Measurements from ENCODE around the gene ICAM5.
"Not testable (repeated sequence)": the region's sequence is repeated elsewhere in the genome, so short reads cannot be mapped to it uniquely, and the experiment has no call there.

ICAM5 gene

DNA sequence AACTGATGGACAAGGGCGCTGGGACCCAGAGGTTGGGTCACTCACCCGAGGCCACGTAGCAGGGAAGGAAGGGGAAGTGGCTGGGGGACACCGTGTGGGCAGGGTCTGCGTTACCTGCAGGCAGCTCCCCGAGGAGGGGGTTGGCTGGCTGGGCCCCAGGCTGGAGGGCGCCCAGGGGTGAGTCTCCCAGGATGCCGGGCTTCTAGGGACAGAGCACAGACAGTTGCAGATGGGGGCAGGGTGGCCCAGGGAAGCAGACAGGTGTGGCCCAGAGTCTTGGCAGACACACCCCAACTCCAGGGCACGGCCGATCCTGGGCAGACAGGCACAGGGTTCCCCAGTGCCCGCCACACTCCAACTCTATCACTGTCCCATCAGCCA lies 31.7 kb downstream of the ICAM5 start:
- DNase-seq, result no peak

DNA sequence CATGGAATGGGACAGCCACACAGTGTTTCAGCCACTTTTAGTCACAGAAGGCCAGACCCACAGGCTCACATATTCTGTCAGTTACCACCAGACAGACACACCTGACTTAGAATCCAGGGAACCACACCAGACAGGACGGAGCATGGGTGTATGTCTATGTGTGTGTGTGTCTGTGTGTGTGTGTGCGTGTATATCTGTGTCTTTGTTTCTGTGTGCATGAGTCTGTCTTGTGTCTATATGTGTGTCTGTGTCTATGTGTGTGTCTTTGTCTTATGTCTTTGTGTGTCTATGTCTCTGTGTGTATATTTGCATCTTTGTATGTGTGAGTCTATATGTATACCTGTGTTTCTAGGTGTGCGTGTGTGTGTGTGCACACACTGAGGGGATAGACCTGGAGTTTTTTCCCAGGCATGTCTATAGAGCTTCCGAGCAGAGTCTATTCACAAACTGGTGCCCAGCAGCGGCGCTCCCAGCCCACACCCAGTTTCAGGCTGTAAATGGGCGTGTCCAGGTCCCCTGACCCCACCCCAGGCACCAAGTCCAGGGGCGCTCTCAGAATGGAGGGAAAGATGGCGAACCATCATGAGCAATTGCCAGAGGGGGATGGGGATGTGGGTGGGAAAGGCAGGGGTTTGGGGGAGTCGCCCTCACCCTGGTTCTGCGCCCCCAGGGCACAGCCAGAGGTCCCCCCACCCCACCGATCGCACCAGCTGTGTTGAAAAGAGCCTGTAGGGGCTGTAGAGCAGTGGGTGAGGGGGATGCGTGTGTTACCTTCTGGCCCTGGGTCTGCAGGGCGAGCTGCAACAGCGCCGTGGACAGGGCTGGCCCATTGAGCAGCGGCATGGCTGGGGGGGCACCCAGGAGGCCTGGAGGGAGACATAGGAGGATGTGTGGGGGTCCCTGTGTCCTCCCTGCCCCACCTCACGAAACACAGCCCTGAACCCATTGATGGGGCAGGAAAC lies 32.4 kb downstream of the ICAM5 start:
- DNase-seq, result no peak

DNA sequence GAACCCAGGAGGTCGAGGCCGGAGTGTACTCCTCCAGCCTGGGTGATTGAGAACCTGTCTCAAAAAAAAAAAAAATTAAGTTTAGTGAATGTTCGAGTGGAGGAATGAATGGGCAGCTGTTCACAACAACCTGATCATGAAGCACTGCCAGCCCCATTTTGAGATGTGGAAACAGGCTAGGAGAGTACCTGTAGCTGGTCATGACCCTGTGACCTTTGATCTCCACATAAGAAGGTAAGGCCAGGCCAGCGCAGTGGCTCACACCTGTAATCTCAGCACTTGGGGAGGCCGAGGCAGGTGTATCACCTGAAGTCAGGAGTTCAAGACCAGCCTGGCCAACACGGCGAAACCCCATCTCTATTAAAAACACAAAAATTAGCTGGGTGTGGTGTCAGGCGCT lies 36.0 kb downstream of the ICAM5 start:
- no peak for DNase-seq

DNA sequence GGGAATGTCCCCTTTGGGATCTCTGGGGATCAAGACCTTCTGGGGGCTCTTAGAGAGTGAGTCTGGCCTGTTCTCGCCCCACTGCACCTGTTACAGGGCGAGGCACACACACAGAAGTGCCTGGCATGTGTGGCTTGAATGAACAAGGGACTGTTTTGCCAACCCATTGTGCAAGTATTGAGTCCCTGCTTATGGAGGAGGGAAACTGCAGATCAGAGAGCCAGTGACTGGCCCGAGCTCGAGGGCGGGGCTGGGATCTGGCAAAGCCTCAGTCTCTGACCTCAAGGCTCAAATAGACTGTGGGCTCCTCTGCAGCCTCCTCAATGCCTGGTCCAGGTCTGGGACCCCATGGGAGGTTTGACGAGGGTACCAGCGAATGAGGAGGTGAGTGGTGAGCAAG lies 38.0 kb downstream of the ICAM5 start:
- no peak for DNase-seq

DNA sequence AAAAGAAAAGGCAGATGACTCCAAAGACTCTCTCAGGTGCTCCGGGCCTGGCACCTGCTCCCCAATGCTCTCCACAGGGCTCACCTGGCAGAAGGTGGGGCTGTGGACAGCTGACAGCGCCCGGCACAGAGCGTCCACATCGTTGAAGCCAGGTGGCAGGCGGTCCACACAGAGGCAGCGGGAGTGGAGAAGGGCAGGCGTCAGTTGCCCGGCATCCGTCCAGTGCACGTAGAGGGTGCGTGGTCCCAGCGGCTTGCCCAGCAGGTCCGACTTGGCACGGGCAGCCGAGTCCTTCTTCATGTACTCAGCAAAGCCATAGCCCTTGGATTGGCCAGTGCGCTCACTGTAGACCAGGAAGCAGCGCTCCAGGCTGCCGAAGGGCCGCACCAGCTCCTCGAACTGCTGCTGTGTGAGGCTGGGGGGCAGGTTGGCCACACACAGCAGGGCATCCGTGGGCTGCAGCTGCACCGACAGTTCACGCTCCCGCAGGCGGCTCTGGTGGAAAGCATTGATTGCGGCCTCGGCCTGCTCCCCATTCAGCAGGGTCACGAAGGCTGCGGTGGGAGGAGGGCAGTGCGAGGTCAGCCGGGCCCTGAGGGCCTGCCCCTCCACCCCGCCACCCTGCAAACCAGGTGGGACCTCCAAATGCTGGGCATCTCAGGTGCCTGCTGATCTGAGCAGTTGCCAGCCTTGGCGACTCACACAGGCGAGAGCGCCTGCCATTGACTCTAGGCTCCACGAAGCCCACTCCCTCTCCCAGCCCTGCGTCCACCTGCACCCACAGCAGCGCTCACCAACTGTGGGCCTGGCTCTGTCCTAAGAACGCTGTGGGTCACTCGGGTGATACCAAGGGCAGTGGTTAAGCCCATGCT lies 39.0 kb downstream of the ICAM5 start:
- DNase-seq, result no peak

DNA sequence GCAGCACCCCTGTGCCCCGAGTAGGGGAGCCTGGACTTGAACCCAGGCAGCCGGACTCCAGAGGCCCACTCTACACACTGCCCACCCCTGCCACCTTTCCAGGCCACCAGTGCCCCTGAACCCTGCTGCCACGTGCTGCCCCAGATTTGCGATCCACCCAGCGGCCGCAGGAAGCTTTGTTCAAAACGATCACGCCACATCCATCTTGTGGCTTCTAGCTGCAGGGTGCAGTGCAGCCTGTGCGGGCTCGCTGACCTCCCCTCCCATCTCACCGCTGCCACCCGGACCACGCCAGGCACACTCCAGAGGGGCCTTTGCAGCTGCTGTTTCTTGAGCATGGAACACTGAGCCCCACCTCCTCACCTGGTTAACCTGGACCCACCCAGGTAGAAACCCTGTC lies 39.8 kb downstream of the ICAM5 start:
- no peak for DNase-seq

DNA sequence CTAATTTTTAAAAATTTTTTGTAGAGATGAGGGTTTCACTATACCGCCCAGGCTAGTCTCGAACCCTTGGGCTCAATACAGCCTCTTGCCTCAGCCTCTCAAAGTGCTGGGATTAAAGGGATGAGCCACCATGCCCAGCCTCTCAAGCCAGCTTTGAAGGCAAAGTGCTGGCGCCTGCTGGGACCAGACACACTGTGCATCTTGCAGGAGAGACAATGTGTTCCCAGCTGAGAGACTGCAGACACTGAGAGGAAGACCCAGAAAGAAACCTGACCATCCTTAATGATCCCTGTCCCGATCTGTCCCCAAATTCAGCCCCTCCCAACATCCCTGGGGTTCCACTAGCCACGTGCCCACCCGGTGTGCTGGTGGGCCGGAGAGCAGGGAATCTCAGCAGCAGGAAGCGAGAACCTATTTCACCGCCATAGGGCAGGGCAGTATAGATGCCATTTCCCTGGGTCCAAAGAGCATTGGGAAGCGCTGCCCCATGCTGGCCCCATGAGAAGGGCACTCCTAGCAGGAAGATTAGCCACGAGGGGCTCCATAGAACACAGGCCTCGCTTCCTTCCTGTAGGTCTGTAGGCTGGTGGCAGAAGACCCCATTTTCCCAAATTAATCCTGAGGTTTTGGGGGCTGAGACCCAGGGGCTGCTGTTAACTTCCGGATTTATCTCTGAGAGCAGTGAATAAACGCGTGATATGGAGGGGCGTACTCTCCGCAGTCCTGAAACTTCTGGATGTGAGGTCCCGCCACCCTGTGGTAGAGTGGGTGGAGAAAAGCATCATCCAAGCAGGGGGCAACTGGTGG lies 42.6 kb downstream of the ICAM5 start:
- DNase-seq, result no peak

DNA sequence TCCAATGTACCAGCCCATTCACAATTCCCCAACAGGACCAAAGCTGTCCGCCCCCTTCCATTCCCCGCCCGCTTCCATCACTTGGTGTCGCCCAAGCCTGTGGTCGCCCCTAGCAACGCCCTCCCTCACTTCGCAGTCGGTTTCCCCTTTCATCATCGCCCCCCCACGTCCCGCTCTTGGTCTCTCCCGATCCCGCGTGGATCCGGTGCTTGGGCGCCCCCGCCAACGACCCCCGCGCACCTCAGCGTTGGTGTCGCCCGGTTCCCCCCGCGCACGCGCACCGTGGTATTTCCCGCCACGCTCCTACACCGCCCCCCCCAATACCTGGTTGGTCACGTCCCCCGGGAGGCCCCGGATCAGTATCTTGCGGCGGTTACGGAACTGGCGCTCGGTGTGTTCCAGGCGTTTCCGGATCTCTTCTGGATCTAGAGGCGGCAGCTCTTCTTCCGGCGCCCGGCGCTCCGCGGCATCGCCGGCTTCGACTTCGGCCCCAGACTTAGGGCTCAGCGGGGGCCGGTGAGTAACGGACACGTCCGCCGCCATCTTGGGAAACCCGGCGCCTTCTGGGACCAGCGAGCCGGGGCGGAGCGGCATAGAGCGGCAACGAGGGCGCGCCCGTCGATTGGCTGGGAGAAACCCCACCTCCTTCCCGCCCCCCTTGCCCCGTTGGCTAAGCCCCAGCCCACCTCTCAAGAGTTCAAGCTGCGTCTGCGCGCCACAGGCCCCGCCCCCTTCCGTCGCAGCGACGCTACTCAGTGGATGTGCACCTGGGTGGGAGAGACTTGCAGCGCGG lies 43.4 kb downstream of the ICAM5 start, which contains the start of gene RAVER1:
Gene RAVER1 (minus strand): TSS at position 565 of the 793 bp plus-strand sequence. CDS start 22 bp downstream, at position 543.
- peak; percentile 97 for DNase-seq

DNA sequence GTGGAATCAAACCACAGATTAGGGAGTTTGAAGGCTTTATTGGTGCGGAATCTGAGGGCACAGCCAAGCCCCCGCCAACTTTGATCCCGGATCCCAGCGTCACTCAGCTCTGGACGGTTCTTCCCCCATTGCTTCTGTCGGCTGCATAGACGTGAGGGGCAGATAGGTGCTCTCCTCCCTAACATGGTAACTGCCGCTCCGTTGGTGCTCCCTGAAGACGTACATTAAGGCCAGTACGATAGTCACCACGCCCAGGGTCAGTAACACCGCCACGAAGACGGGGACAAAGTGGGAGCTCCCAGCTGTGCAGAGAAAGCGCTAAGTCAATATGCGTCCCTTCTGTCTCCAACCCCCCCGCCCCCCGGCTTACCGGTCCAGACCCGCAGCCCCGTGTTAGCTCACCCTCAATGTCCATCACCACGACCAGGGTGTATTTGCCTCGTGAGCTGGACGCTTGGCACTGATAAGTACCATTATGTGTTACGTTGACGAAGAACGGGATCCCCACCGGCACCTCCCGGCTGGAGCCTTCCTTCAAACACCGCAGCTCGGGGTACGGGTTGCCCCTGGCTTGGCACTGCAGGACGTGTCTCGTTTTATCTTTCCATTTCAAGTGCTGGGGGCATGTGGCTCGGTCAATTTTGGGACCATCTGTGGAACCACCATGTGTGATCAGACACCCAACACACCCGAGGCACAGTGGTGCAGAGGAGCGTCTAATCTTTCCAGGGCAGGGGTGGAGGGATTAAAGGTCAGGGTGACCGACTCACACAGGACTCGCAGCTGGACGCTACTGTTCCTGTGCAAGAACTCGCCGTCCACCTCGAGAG lies 44.2 kb downstream of the ICAM5 start:
- no peak for DNase-seq

DNA sequence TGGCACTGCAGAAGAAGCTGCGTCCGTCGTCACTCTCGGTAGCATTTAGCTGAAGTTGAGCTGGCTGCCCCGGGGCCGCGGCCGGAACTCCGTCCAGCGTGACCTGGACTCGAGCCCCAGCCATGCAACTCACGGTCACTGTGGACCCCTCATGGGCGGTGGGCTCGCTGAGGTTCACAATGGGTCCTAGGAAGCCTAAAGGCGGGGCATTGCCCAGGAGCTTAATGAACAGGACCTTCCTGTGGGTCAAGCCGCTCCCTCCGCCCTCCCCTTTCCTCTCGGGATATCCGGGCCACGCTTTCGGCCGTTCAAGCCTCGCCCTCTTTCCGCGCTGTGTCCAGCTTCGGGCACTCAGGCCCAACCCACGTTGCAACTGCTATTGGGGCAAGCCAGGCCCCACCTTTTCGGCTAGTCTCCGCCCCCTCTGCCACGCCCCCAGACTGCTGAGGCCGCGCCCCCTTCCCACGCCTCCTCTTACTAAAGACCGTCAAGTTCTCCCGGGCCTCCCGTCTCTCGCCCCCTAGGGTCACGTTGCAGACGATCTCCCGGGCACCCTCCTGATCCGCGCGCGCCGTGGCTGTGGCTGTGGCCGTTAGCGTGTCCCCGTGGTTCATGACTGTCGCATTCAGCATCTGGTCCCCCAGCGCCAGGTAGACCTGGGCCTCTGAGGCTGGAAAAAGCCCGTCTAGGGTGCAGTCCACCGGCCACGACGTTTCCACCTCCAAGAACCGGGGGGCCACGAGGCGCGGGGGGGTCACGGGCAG lies 45.0 kb downstream of the ICAM5 start:
- DNase-seq, result no peak

DNA sequence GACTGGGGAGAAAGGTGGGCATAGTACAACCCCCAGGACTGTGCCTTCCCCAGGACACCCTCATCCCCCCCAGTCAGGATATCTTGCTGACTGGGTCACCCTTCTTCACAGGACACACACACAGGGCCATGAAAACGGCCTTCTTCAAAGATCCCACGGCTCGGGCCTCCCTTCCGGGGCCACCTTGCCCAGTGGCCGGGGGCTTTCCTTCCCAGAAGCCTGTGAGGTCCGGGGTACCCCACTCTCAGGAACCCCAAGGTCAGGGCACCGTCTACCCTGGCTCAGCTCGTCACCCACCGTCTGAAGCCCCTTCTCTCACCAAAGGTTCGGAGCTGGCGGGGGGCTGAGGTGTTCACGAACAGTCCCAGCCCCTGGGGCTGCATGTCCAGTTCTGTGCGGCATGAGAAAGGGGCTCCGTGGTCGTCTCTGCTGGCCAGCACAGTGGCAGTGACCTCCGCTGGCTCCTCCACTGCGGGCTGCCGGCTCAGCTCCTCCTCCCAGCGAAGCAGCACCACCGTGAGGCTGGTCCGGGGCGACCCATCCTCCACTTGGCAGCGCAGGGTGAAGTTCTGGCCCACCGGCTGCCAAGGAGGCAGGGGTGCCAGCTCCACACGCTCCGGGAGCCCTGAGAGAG lies 45.7 kb downstream of the ICAM5 start:
- DNase-seq, result no peak

DNA sequence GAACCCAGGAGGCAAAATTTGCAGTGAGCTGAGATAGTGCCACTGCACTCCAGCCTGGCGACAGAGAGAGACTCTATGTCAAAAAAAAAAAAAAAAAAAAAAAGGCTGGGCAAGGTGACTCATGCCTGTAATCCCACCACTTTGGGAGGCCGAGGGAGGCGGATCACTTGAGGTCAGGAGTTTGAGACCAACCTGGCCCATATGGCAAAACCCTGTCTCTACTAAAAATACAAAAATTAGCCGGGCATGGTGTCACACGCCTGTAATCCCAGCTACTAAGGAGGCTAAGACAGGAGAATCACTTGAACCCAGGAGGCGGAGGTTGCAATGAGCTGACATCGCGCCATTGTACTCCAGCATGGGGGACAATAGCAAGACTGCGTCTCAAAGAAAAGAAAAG lies 47.0 kb downstream of the ICAM5 start:
- DNase-seq, result not testable (repeated sequence)

DNA sequence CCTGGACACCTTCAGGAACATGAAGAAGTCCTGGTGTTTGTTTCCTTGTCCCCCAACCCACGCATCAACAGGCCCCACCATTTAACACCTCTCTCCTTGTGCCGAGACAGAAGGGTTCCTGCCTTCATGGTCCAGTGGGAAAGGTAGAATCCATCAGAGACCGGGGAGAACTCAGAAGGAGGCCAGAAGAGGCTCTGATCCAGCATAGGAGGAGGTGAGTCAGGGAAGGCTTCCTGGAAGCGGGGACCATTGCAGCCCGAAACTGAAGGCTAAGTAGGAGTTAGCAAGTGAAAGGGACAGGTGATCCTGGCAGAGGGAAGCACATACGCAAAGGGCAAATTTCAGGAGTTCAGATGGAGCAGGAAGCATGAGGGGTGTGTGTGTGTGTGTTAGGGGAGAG lies 49.2 kb downstream of the ICAM5 start:
- DNase-seq, result no peak

DNA sequence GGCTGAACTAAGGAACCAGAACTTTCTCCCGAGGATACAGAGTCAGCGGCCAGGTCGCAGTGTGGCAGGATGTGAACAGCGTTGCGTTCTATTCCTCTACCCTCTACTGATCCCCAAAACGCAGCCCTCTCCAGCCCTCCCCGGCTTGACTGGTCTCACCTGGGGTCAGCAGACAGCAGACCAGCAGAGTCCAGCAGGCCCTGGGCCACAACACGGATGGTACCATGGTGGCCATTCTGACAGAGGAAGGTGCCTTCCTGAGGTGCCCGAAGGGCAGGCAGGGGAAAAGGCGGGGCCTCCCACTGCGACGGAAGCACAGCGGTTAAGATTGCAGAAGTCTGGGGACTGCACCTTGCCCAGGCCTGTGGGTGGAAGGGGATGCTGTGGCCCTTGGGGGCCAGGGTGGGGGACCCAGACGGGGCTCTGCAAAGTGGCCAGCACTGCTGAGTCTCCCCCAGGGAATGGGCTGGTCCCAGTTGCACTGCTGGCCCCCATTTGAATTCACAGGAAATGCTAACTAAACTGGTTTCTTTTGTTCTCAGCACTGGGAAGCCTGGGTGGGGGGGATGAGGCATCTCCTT lies 49.7 kb downstream of the ICAM5 start, which contains the start of gene ICAM3:
Gene ICAM3 (minus strand): TSS at position 245 of the 581 bp plus-strand sequence. CDS start 10 bp downstream, at position 235.
- peak; percentile 64 for DNase-seq

DNA sequence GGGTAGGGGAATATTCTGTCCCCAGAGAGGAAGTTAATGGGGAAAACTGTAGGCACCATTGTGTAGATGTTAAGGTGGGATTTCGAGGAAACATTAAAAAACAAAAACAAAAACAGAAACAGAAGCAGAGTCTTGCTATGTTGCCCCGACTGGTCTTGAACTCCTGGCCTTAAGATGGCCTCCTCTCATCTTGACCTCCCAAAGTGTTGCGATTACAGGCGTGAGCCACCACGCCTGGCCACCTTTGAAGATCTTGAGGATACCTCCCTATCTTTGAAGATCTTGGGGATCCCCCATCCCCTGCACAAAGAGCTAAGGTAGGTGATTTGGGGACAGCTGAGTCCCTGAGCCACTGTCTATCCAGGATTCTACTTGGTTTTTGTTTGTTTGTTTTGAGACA lies 50.2 kb downstream of the ICAM5 start:
- DNase-seq, result no peak

DNA sequence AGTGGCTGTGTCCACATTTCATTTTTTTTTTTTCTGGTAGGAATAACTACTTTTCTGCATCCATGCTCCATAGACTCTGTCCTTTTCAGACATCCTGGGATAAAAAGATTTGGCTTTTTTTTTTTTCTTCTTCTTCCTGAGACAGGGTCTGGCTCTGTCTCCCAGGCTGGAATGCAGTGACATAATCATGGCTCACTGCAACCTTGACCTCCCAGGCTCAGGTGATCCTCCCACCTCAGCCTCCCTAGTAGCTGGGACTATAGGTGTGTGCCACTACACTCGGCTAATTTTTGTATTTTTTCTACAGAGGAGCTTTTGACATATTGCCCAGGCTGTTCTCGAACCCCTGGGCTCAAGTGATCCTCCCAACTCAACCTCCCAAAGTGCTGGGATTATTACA lies 53.7 kb downstream of the ICAM5 start:
- no peak for DNase-seq

DNA sequence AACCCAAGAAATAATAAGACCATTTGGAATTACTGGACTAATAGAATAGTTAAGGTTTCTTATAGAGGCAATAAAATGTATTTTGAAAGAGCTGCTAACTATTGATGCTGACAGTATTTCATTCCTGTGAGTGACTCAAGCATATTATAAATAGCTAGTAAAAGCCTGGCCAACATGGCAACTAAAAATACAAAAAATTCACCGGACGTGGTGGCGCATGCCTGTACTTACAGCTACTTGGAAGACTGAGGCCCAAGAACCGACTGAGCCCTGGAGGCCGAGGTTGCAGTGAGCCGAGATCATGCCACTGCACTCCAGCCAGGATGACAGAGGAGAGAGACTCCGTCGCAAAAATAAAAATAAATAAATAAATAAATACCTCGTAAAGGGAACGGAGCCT lies 55.0 kb downstream of the ICAM5 start:
- no peak for DNase-seq

Data from GDM1 (cell line).